SK-N-SH treated with all-trans-retinoic acid at 6 μM for 48 hours (cell line): Measurements from ENCODE around the gene NDOR1.
A peak's percentile ranks its signal among the peaks of the same experiment; 100 is the strongest.

Source experiments
- ATAC-seq: fragments of 200-7000 bp; cut with Tn5 transposase; 3 replicates; pipeline ENCODE4 v1.9.1; 2020; ENCODE audit warnings: mild to moderate bottlenecking, moderate library complexity
- ARNTL ChIP-seq: fragments of 450-650 bp; formaldehyde crosslinking; IDR thresholded peaks from 2 replicates; pipeline ENCODE4 v1.5.0; 2020; ENCODE audit warnings: low read depth, mild to moderate bottlenecking, moderate library complexity, borderline replicate concordance
- BACH2 ChIP-seq: fragments of 250-450 bp; sonication (Bioruptor Pico); IDR thresholded peaks from 2 replicates; pipeline ENCODE4 v1.9.0; 2021; ENCODE audit warnings: mild to moderate bottlenecking, borderline replicate concordance
- CREB5 ChIP-seq: fragments of 250-450 bp; sonication (Bioruptor Pico); IDR thresholded peaks from 2 replicates; pipeline ENCODE4 v1.5.1; 2020; ENCODE audit warnings: low read depth, mild to moderate bottlenecking, moderate library complexity
- CSDC2 ChIP-seq: fragments of 250-450 bp; sonication (Bioruptor Pico); IDR thresholded peaks from 2 replicates; pipeline ENCODE4 v1.5.0; 2020; ENCODE audit warnings: mild to moderate bottlenecking, moderate library complexity
- CSRNP3 ChIP-seq: fragments of 250-450 bp; sonication (Bioruptor Pico); IDR thresholded peaks from 2 replicates; pipeline ENCODE4 v1.5.1; 2021; ENCODE audit warnings: mild to moderate bottlenecking, moderate library complexity
- GLIS3 ChIP-seq: fragments of 250-450 bp; sonication (Bioruptor Pico); IDR thresholded peaks from 2 replicates; pipeline ENCODE4 v1.5.0; 2020; ENCODE audit warnings: mild to moderate bottlenecking, moderate library complexity
- ISL1 ChIP-seq: fragments of 250-450 bp; sonication (Bioruptor Pico); IDR thresholded peaks from 2 replicates; pipeline ENCODE4 v2.1.2; 2022; ENCODE audit warnings: mild to moderate bottlenecking, moderate library complexity
- OSR1 ChIP-seq: fragments of 250-450 bp; sonication (Bioruptor Pico); IDR thresholded peaks from 2 replicates; pipeline ENCODE4 v1.8.0; 2022; ENCODE audit warnings: moderate library complexity, mild to moderate bottlenecking, inconsistent platforms
- POU6F1 ChIP-seq: fragments of 250-450 bp; sonication (Bioruptor Pico); IDR thresholded peaks from 2 replicates; pipeline ENCODE4 v1.8.0; 2021; ENCODE audit warnings: low read depth, mild to moderate bottlenecking, moderate library complexity, borderline replicate concordance
- RARB ChIP-seq: fragments of 250-450 bp; sonication (Bioruptor Pico); IDR thresholded peaks from 2 replicates; pipeline ENCODE4 v1.8.0; 2021; ENCODE audit warnings: mild to moderate bottlenecking, moderate library complexity
- SNAI2 ChIP-seq: fragments of 250-450 bp; sonication (Bioruptor Pico); IDR thresholded peaks from 2 replicates; pipeline ENCODE4 v1.5.0; 2020; ENCODE audit warnings: mild to moderate bottlenecking, moderate library complexity
- TCF4 ChIP-seq: fragments of 250-450 bp; sonication (Bioruptor Pico); IDR thresholded peaks from 2 replicates; pipeline ENCODE4 v1.8.0; 2021; ENCODE audit warnings: mild to moderate bottlenecking, moderate library complexity, borderline replicate concordance
- TOX ChIP-seq: fragments of 250-450 bp; sonication (Bioruptor Pico); IDR thresholded peaks from 2 replicates; pipeline ENCODE4 v1.8.0; 2021; ENCODE audit warnings: mild to moderate bottlenecking, moderate library complexity, borderline replicate concordance
- TSHZ2 ChIP-seq: fragments of 250-450 bp; sonication (Bioruptor Pico); IDR thresholded peaks from 2 replicates; pipeline ENCODE4 v1.5.0; 2020; ENCODE audit warnings: mild to moderate bottlenecking, moderate library complexity
- ZC3H10 ChIP-seq: fragments of 250-450 bp; sonication (Bioruptor Pico); IDR thresholded peaks from 2 replicates; pipeline ENCODE4 v1.5.1; 2021; ENCODE audit warnings: mild to moderate bottlenecking, moderate library complexity
- ZNF565 ChIP-seq: fragments of 450-650 bp; formaldehyde crosslinking; conservative IDR thresholded peaks from 2 replicates; pipeline ENCODE4 v1.5.0; 2020; ENCODE audit warnings: low read depth, mild to moderate bottlenecking, moderate library complexity
- ZNF70 ChIP-seq: fragments of 450-650 bp; formaldehyde crosslinking; IDR thresholded peaks from 2 replicates; pipeline ENCODE4 v1.5.0; 2020; ENCODE audit warnings: mild to moderate bottlenecking, moderate library complexity

The NDOR1 gene

GRCh38 chr9:137188086-137188489 lies 17.4 kb upstream of the NDOR1 start:
- TF ChIP-seq ZC3H10 (CRISPR knock-in tag) (no peak), OSR1 (CRISPR knock-in tag) (no peak), TOX (CRISPR knock-in tag) (no peak), RARB (CRISPR knock-in tag) (no peak), CREB5 (CRISPR knock-in tag) (no peak)
- peak; percentile 13 for ATAC-seq

GRCh38 chr9:137188490-137189296 lies 16.8 kb upstream of the NDOR1 start, which contains the start of the genes ANAPC2 and SSNA1:
Gene ANAPC2, minus strand, starts transcription at chr9:137188560. Its CDS starts 28 bp downstream, at chr9:137188532.
Gene SSNA1, plus strand, starts transcription at chr9:137188676. Its CDS starts 51 bp downstream, at chr9:137188727.
- peak; percentile 86 for ATAC-seq
- TF ChIP-seq BACH2 = no peak
- peak; percentile 66 for TF ChIP-seq ZNF70

- no peak; the same call in 2 of the 3 replicates for ATAC-seq
- TF ChIP-seq TSHZ2 (CRISPR knock-in tag) = no peak
- no peak for TF ChIP-seq TOX (CRISPR knock-in tag)
- no peak for TF ChIP-seq POU6F1 (CRISPR knock-in tag)
- TF ChIP-seq CSRNP3 (CRISPR knock-in tag) = no peak
- TF ChIP-seq ZNF565 (CRISPR knock-in tag) = no peak
- no peak for TF ChIP-seq ZNF70
- TF ChIP-seq TCF4 = no peak
Observed at GRCh38 chr9:137189297-137190295, 15.9 kb upstream of the NDOR1 start.

GRCh38 chr9:137190315-137190856 lies 15.1 kb upstream of the NDOR1 start:
- ATAC-seq = no peak
- no peak for TF ChIP-seq GLIS3 (CRISPR knock-in tag)
- TF ChIP-seq SNAI2 (CRISPR knock-in tag) = no peak
- TF ChIP-seq OSR1 (CRISPR knock-in tag) = no peak
- no peak for TF ChIP-seq ARNTL
- TF ChIP-seq CSDC2 (CRISPR knock-in tag) = no peak
- no peak for TF ChIP-seq TCF4
- no peak for TF ChIP-seq ISL1 (CRISPR knock-in tag)
